22Rv1 (cell line): ENCODE data around the gene CRYBG1.
"Not testable (repeated sequence)": the region's sequence is repeated elsewhere in the genome, so short reads cannot be mapped to it uniquely, and the experiment has no call there.

Experiments used
- ZFX ChIP-seq: fragments of 450-650 bp; IDR thresholded peaks from 2 replicates; pipeline ENCODE4 v1.6.1; 2017; ENCODE audit warnings: antibody characterized with exemption, borderline replicate concordance
- TF ChIP-seq, protein P1 (sequence below): fragments of 450-650 bp; IDR thresholded peaks from 2 replicates; pipeline ENCODE4 v1.5.1; 2017; ENCODE audit warnings: mild to moderate bottlenecking

DNA sequence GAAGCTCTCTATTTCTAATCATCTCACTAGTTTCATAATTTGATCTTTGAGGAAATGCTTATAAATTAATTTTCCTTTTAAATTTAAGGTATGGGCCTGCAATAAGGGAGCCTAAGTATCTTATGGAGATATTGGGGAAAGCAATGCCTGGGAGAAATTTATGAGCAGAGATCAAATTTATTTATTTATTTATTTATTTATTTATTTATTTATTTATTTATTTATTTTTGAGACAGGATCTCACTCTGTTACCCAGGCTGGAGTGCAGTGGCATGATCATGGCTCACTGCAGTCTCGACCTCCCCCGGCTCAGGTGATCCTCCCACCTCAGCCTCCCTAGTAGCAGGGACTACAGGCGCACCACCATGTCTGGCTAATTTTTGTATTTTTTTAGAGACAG, 155.1 kb downstream of the CRYBG1 start:
- TF ChIP-seq ZFX: not testable (repeated sequence)
- TF ChIP-seq, protein P1, sequence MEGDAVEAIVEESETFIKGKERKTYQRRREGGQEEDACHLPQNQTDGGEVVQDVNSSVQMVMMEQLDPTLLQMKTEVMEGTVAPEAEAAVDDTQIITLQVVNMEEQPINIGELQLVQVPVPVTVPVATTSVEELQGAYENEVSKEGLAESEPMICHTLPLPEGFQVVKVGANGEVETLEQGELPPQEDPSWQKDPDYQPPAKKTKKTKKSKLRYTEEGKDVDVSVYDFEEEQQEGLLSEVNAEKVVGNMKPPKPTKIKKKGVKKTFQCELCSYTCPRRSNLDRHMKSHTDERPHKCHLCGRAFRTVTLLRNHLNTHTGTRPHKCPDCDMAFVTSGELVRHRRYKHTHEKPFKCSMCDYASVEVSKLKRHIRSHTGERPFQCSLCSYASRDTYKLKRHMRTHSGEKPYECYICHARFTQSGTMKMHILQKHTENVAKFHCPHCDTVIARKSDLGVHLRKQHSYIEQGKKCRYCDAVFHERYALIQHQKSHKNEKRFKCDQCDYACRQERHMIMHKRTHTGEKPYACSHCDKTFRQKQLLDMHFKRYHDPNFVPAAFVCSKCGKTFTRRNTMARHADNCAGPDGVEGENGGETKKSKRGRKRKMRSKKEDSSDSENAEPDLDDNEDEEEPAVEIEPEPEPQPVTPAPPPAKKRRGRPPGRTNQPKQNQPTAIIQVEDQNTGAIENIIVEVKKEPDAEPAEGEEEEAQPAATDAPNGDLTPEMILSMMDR: not testable (repeated sequence)
